Skeletal muscle tissue (tissue), 4 donors: Measurements from ENCODE around the gene DHX34. TPM values are rescaled to one million over a fixed set of nuclear protein-coding genes. Genes with fewer than 3 reads are reported as not detected.
"Not testable (repeated sequence)": the region's sequence is repeated elsewhere in the genome, so short reads cannot be mapped to it uniquely, and the experiment has no call there.

Experiments used
- H3K27ac ChIP-seq: one replicate; pipeline ENCODE4 v1.7.0; 2013; ENCODE audit warnings: mild to moderate bottlenecking, low read depth, low read length, inconsistent platforms
- H3K27me3 ChIP-seq, 3 donors: one replicate each; pipeline ENCODE4 v1.7.0; 2013; ENCODE audit warnings: low read length in 3 of 3; ENCODE audit not compliant: control insufficient read depth in 3 of 3, insufficient read depth in 3 of 3
- H3K36me3 ChIP-seq, 3 donors: one replicate each; pipeline ENCODE4 v1.7.0; 2013; ENCODE audit warnings: low read length in 3 of 3; ENCODE audit not compliant: control insufficient read depth in 3 of 3, insufficient read depth in 3 of 3
- H3K4me1 ChIP-seq, 3 donors: one replicate each; pipeline ENCODE4 v1.7.0; 2013; ENCODE audit warnings: low read length in 3 of 3, mild to moderate bottlenecking in 3 of 3; ENCODE audit not compliant: control insufficient read depth in 3 of 3, insufficient read depth in 3 of 3
- H3K4me3 ChIP-seq, 3 donors: one replicate each; pipeline ENCODE4 v1.7.0; 2013; ENCODE audit warnings: low read length in 3 of 3
- H3K9ac ChIP-seq, 3 donors: one replicate each; pipeline ENCODE4 v1.7.0; 2013; ENCODE audit warnings: low read length in 3 of 3, mild to moderate bottlenecking in 3 of 3, moderate library complexity in 2 of 3, low read depth in 1 of 3
- H3K9me3 ChIP-seq, 3 donors: one replicate each; pipeline ENCODE4 v1.7.0; 2013; ENCODE audit warnings: low read length in 3 of 3; ENCODE audit not compliant: control insufficient read depth in 3 of 3
- total RNA-seq: library from RNA; depleted of rRNA; stranded (reverse); fragments of >200 nt; gene quantifications from one replicate; pipeline ENCODE4 v1.2.3, GENCODE V29; 2014
- donor health status: Osteomylitis.

DHX34 gene
- total RNA-seq, 1 donor from 2014 or later, result 7.8 TPM

DNA sequence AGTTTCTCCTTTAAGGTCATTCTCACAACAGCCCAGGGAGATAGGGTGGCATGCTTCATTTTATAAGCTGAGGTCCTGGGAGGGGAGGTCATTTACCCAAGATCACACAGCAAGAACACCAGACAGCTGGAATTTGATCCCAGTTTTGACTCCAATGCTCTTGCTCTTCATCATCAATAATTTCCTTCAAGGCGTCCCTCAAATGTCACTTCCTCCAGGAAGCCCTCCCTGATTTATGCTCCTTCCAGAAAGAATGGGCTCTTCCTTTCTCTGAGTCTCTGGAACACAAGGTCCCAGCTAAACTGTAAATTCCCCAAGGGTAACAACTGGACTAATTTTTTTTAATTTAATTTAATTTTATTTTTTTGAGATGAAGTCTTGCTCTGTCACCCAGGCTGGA lies 4.7 kb upstream of the DHX34 start:
- Histone ChIP-seq H3K4me3 (no peak overlapping the region), H3K4me1 (peaks cover under 1 to 4% (median 3%) of the 10 kb centered on the region in 3 donors), H3K27ac (no peak overlapping the region), H3K9me3 (no peaks in the 10 kb centered on the region), H3K9ac (no peak overlapping the region), H3K36me3 (no peaks in the 10 kb centered on the region), H3K27me3 (peaks cover 0 to 2% (median 0%) of the 10 kb centered on the region in 3 donors)

DNA sequence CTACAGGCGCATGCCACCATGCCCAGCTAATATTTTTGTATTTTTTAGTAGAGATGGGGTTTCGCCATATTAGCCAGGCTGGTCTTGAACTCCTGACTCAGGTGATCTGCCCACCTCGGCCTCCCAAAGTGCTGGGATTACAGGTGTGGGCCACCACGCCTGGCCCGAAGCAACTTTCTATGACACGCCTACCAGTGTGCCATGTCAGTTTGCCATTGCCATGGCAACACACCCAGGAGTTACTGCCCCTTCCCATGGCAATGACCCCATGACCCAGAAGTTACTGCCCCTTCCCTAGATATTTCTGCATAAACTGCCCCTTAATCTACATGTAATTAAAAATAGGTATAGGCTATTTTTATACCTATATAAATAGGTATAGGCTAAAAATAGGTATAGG lies 3.1 kb upstream of the DHX34 start:
- not testable (repeated sequence) for H3K27ac ChIP-seq, H3K27me3 ChIP-seq, H3K4me3 ChIP-seq, H3K9ac ChIP-seq, H3K36me3 ChIP-seq, H3K9me3 ChIP-seq
- H3K4me1 ChIP-seq, result peaks cover 12 to 15% (median 14%) of the 10 kb centered on the region in 3 donors

GRCh38 chr19:47350630-47351029 lies 1.5 kb downstream of the DHX34 start:
- H3K4me1 ChIP-seq, result peaks cover 12 to 15% (median 14%) of the 10 kb centered on the region in 3 donors
- peaks cover 24 to 26% (median 26%) of the 10 kb centered on the region in 3 donors for H3K36me3 ChIP-seq
- no peaks in the 10 kb centered on the region for H3K9me3 ChIP-seq
- no peak overlapping the region for H3K4me3 ChIP-seq
- H3K27ac ChIP-seq, result no peak overlapping the region
- no peaks in the 10 kb centered on the region for H3K27me3 ChIP-seq
- H3K9ac ChIP-seq, result no peak overlapping the region

GRCh38 chr19:47351548-47351947 lies 2.4 kb downstream of the DHX34 start:
- Histone ChIP-seq H3K9me3 (no peaks in the 10 kb centered on the region), H3K36me3 (peaks cover 28 to 33% (median 29%) of the 10 kb centered on the region in 3 donors), H3K9ac (no peak overlapping the region), H3K4me1 (peaks cover 12 to 15% (median 14%) of the 10 kb centered on the region in 3 donors), H3K4me3 (no peak overlapping the region), H3K27me3 (no peaks in the 10 kb centered on the region), H3K27ac (no peak overlapping the region)

DNA sequence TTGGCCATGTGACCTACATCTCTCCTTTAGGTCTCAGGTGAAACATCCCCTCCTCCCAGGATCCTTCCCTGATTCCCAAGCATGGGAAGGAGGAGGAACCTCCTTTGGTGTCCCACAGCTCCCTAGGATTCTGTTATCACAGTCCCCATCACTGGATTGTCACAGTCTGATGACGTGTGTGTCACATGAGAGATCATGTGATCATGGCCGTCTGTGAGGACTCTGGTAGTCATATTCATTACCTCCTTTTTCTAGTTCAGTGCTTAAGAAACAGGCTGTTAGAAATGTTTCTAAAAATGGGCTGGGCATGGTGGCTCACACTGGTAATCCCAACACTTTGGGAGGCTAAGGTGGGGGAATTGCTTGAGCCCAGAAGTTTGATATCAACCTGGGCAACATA lies 3.0 kb downstream of the DHX34 start:
- no peak overlapping the region for H3K27ac ChIP-seq
- peaks cover 33 to 39% (median 34%) of the 10 kb centered on the region in 3 donors for H3K36me3 ChIP-seq

GRCh38 chr19:47353307-47353712 lies 4.2 kb downstream of the DHX34 start:
- Histone ChIP-seq H3K27me3 (no peaks in the 10 kb centered on the region), H3K4me1 (peaks cover 12 to 15% (median 14%) of the 10 kb centered on the region in 3 donors), H3K9ac (no peak overlapping the region), H3K4me3 (no peak overlapping the region), H3K36me3 (peaks cover 44 to 51% (median 47%) of the 10 kb centered on the region in 3 donors), H3K9me3 (no peaks in the 10 kb centered on the region), H3K27ac (no peak overlapping the region)

More for the DNA sequence above, 3.0 kb downstream of the DHX34 start:
- Histone ChIP-seq H3K4me1 (peaks cover 12 to 15% (median 14%) of the 10 kb centered on the region in 3 donors), H3K27me3 (no peaks in the 10 kb centered on the region), H3K9me3 (no peaks in the 10 kb centered on the region), H3K9ac (no peak overlapping the region), H3K4me3 (no peak overlapping the region)

GRCh38 chr19:47356900-47357299 lies 7.8 kb downstream of the DHX34 start:
- H3K9ac ChIP-seq, result no peak overlapping the region
- H3K27ac ChIP-seq, result no peak overlapping the region
- H3K4me1 ChIP-seq, result no peaks in the 10 kb centered on the region
- H3K36me3 ChIP-seq, result peaks cover 63 to 78% (median 72%) of the 10 kb centered on the region in 3 donors
- H3K4me3 ChIP-seq, result no peak overlapping the region
- H3K27me3 ChIP-seq, result no peaks in the 10 kb centered on the region
- no peaks in the 10 kb centered on the region for H3K9me3 ChIP-seq

GRCh38 chr19:47357788-47358680 lies 8.9 kb downstream of the DHX34 start:
- Histone ChIP-seq H3K27me3 (no peaks in the 10 kb centered on the region), H3K36me3 (peaks cover 58 to 81% (median 70%) of the 10 kb centered on the region in 3 donors), H3K27ac (no peak overlapping the region)

GRCh38 chr19:47358936-47359335 lies 9.8 kb downstream of the DHX34 start:
- H3K4me3 ChIP-seq, result no peak overlapping the region
- H3K9ac ChIP-seq, result no peak overlapping the region
- no peaks in the 10 kb centered on the region for H3K9me3 ChIP-seq
- H3K36me3 ChIP-seq, result peaks cover 53 to 81% (median 65%) of the 10 kb centered on the region in 3 donors
- no peaks in the 10 kb centered on the region for H3K27me3 ChIP-seq
- H3K4me1 ChIP-seq, result no peaks in the 10 kb centered on the region
- no peak overlapping the region for H3K27ac ChIP-seq

More at GRCh38 chr19:47357788-47358680, 8.9 kb downstream of the DHX34 start:
- no peak overlapping the region for H3K9ac ChIP-seq
- no peaks in the 10 kb centered on the region for H3K4me1 ChIP-seq
- no peak overlapping the region for H3K4me3 ChIP-seq
- H3K9me3 ChIP-seq, result no peaks in the 10 kb centered on the region

DNA sequence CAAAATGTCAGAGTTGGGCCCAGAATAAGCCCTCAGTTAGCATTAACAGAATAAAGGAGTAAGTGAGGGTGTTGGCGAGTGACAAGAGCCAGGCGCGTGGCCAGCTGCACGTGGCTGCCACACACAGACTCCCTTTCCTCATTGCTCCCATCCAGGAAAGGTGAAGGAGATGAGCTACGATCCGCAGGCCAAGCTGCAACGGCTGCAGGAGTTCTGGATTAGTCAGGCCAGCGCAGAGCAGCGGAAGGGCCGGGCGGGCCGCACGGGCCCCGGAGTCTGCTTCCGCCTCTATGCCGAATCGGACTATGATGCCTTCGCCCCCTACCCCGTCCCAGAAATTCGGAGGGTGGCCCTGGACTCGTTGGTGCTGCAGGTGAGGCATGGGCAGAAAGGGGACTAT lies 13.2 kb downstream of the DHX34 start:
- Histone ChIP-seq H3K27me3 (no peaks in the 10 kb centered on the region), H3K36me3 (peaks cover 49 to 62% (median 55%) of the 10 kb centered on the region in 3 donors), H3K4me3 (no peak overlapping the region), H3K9me3 (no peaks in the 10 kb centered on the region), H3K4me1 (no peaks in the 10 kb centered on the region), H3K27ac (no peak overlapping the region), H3K9ac (no peak overlapping the region)
